H1 (cell line): ENCODE results near the gene TBC1D19.

Source experiments
- BACH1 ChIP-seq: IDR thresholded peaks from 2 replicates; pipeline ENCODE4 v1.6.1; 2012; ENCODE audit warnings: low read length, improper control_type of control experiment
- BRCA1 ChIP-seq: IDR thresholded peaks from 2 replicates; pipeline ENCODE4 v1.6.1; 2012; ENCODE audit warnings: low read depth, low read length, improper control_type of control experiment
- EGR1 ChIP-seq: IDR thresholded peaks from 2 replicates; pipeline ENCODE4 v1.6.1; 2011; ENCODE audit warnings: low read depth, low read length, borderline replicate concordance
- HDAC2 ChIP-seq, 2 experiments: fragments of 300-600 bp in 1 of 2; sonication (generic) in 1 of 2; IDR thresholded peaks; 2 replicates each; pipeline ENCODE4 v1.6.1; 2011 to 2012; ENCODE audit warnings: low read depth in 2 of 2, low read length in 2 of 2, mild to moderate bottlenecking in 2 of 2, moderate library complexity in 2 of 2, borderline replicate concordance in 1 of 2, inconsistent platforms in 1 of 2
- KDM5A ChIP-seq: fragments of 200-600 bp; IDR thresholded peaks from 2 replicates; pipeline ENCODE4 v1.7.1; 2012; ENCODE audit warnings: mild to moderate bottlenecking, low read length, inconsistent platforms, mixed read lengths
- MAFK ChIP-seq: IDR thresholded peaks from 2 replicates; pipeline ENCODE4 v1.6.1; 2012; ENCODE audit warnings: low read depth, mild to moderate bottlenecking, improper control_type of control experiment, low read length
- SIN3A ChIP-seq, 2 experiments: IDR thresholded peaks in 1 of 2; conservative IDR thresholded peaks in 1 of 2; 2 replicates each; pipeline ENCODE4 v1.6.1; 2011 to 2012; ENCODE audit warnings: low read length in 2 of 2, improper control_type of control experiment in 1 of 2, low read depth in 1 of 2, mild to moderate bottlenecking in 1 of 2
- SP1 ChIP-seq: IDR thresholded peaks from 2 replicates; pipeline ENCODE4 v1.6.1; 2011; ENCODE audit warnings: low read depth, low read length
- TBP ChIP-seq: IDR thresholded peaks from 2 replicates; pipeline ENCODE4 v1.6.1; 2011; ENCODE audit warnings: low read depth, low read length, improper control_type of control experiment
- TEAD4 ChIP-seq: IDR thresholded peaks from 2 replicates; pipeline ENCODE4 v1.6.1; 2012; ENCODE audit warnings: low read depth, low read length, inconsistent platforms, mixed read lengths
- TF ChIP-seq, protein P1 (sequence below), 3 experiments: IDR thresholded peaks; 1 replicate in 2 of 3; 2 replicates in 1 of 3; pipeline versions ENCODE4 v1.5.1 to v1.6.1; 2011; ENCODE audit warnings: low read length in 3 of 3, mild to moderate bottlenecking in 3 of 3, inconsistent platforms in 2 of 3, low read depth in 1 of 3, moderate library complexity in 1 of 3; ENCODE audit not compliant: insufficient read depth in 1 of 3; ENCODE audit errors: control extremely low read depth in 1 of 3

DNA sequence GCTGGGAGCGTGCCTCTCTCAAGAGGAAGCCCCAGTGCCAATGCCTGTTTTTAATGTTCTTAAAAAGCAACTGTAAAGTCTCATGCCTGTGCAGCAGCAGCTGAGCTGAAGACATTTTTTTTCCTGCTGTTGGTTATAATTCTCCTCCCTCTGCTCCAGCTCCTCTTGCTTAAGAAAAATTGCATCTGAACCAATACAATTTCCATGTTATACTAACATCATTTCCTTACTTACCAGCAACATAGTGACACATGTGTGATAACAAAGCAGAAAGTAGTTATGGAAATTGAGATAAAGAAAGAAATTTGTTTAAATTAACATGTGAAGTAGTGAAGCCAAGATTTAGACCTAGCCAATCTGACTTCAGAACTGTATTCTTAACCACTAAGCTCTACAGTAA lies 101.4 kb downstream of the TBC1D19 start:
- no peak for TF ChIP-seq SP1
- TF ChIP-seq, protein P1, sequence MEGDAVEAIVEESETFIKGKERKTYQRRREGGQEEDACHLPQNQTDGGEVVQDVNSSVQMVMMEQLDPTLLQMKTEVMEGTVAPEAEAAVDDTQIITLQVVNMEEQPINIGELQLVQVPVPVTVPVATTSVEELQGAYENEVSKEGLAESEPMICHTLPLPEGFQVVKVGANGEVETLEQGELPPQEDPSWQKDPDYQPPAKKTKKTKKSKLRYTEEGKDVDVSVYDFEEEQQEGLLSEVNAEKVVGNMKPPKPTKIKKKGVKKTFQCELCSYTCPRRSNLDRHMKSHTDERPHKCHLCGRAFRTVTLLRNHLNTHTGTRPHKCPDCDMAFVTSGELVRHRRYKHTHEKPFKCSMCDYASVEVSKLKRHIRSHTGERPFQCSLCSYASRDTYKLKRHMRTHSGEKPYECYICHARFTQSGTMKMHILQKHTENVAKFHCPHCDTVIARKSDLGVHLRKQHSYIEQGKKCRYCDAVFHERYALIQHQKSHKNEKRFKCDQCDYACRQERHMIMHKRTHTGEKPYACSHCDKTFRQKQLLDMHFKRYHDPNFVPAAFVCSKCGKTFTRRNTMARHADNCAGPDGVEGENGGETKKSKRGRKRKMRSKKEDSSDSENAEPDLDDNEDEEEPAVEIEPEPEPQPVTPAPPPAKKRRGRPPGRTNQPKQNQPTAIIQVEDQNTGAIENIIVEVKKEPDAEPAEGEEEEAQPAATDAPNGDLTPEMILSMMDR (IDR thresholded peaks at IDR 0.05; ENCODE audit: control extremely low read depth in 1 of 3, insufficient read depth in 1 of 3, low read depth in 1 of 3, low read length in 3 of 3), result no peak
- TF ChIP-seq TEAD4, result no peak
- TF ChIP-seq HDAC2 (IDR thresholded peaks at IDR 0.05; ENCODE audit: borderline replicate concordance in 1 of 2, low read depth in 2 of 2, low read length in 2 of 2), result no peak
- TF ChIP-seq MAFK, result no peak
- no peak for TF ChIP-seq KDM5A
- no peak for TF ChIP-seq TBP
- TF ChIP-seq BACH1, result no peak
- no peak for TF ChIP-seq EGR1
- no peak for TF ChIP-seq SIN3A (conservative IDR thresholded peaks at IDR 0.05 in 1 of 2, IDR thresholded peaks at IDR 0.05 in 1 of 2; ENCODE audit: low read depth in 1 of 2, low read length in 2 of 2)
- no peak for TF ChIP-seq BRCA1
